ENCODE data around the gene S1PR1.

The S1PR1 gene

GRCh38 chr1:101245246-101245927 is 8.6 kb downstream of the S1PR1 start:
- DNase-seq (ENCODE audit: low read depth): no peak

GRCh38 chr1:101247404-101248287 is 10.8 kb downstream of the S1PR1 start:
- DNase-seq (ENCODE audit: low read depth): no peak

GRCh38 chr1:101250222-101250621 is 13.4 kb downstream of the S1PR1 start:
- no peak for DNase-seq (ENCODE audit: low read depth)

- DNase-seq (ENCODE audit: low read depth): no peak
Measured at GRCh38 chr1:101250656-101251272, 13.9 kb downstream of the S1PR1 start.

- no peak for DNase-seq (ENCODE audit: low read depth)
Measured at GRCh38 chr1:101251504-101251903, 14.7 kb downstream of the S1PR1 start.

- DNase-seq (ENCODE audit: low read depth): no peak
Measured at GRCh38 chr1:101253976-101254674, 17.3 kb downstream of the S1PR1 start.

- no peak for DNase-seq (ENCODE audit: low read depth)
Measured at GRCh38 chr1:101257500-101258325, 20.9 kb downstream of the S1PR1 start.

- DNase-seq (ENCODE audit: low read depth): no peak
Measured at GRCh38 chr1:101259744-101260148, 22.9 kb downstream of the S1PR1 start.

GRCh38 chr1:101260556-101261350 is 23.9 kb downstream of the S1PR1 start:
- no peak for DNase-seq (ENCODE audit: low read depth)

- no peak for DNase-seq (ENCODE audit: low read depth)
Measured at GRCh38 chr1:101261623-101262022, 24.8 kb downstream of the S1PR1 start.

GRCh38 chr1:101262060-101262459 is 25.2 kb downstream of the S1PR1 start:
- DNase-seq (ENCODE audit: low read depth): no peak

GRCh38 chr1:101262630-101263348 is 26.0 kb downstream of the S1PR1 start:
- no peak for DNase-seq (ENCODE audit: low read depth)

- DNase-seq (ENCODE audit: low read depth): no peak
Measured at GRCh38 chr1:101264697-101265096, 27.9 kb downstream of the S1PR1 start.

GRCh38 chr1:101265684-101266083 is 28.9 kb downstream of the S1PR1 start:
- DNase-seq (ENCODE audit: low read depth): no peak

- DNase-seq (ENCODE audit: low read depth): no peak
Measured at GRCh38 chr1:101267082-101267481, 30.3 kb downstream of the S1PR1 start.

- DNase-seq (ENCODE audit: low read depth): no peak
Measured at GRCh38 chr1:101268893-101269292, 32.1 kb downstream of the S1PR1 start.

- no peak for DNase-seq (ENCODE audit: low read depth)
Measured at GRCh38 chr1:101275672-101276071, 38.9 kb downstream of the S1PR1 start.

- DNase-seq (ENCODE audit: low read depth): no peak
Measured at GRCh38 chr1:101276818-101277217, 40.0 kb downstream of the S1PR1 start.

GRCh38 chr1:101278238-101278637 is 41.4 kb downstream of the S1PR1 start:
- DNase-seq (ENCODE audit: low read depth): no peak

GRCh38 chr1:101278845-101279244 is 42.0 kb downstream of the S1PR1 start:
- DNase-seq (ENCODE audit: low read depth): no peak
